ENCODE results near the gene OXCT2. TPM values are rescaled to one million over a fixed set of nuclear protein-coding genes. Genes with fewer than 3 reads are reported as not detected.

Gene OXCT2
- total RNA-seq, 3 donors from 2014 or later: 1.9 to 3.3 (median 2.2) TPM

DNA sequence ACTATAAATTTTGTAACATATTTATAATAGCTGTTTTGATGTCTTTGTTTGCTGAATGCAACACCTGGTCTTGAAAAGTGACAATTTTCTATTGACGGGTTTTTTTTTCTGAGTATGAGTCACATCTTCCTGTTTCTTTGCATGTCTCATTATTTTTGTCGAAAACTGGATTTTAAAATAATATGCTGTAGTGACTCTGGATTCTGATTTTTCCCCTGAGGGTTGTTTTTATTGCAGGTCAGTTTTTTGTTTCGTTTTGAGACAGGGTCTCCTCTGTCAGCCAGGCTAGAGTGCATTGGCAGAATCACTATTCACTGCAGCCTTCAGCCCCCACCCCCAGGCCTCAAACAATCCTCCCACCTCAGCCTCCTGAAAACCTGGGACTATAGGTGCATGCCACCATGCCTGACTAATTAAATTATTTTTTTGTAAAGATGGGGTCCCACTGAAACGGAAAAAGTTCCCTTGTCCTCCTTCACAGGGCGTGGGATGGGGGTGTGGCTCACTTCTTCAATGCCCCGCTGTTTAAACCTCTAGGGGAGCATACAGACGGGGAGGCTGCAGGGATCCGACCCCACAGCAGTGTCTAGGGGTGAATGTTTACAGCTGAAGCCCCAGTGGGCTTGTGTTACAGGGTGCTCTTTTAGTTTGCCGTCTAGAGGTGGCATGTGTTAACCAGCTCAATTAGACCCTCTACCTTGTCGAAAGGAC, 43.8 kb downstream of the OXCT2 start:
- H3K36me3 ChIP-seq (ENCODE audit: low read depth): no peaks in the 10 kb centered on the region
- ATAC-seq: no peak
- H3K4me1 ChIP-seq (ENCODE audit: low read depth): no peaks in the 10 kb centered on the region
- H3K4me3 ChIP-seq: no peak overlapping the region
- no peaks in the 10 kb centered on the region for H3K9me3 ChIP-seq
- intact Hi-C loops (cut with DNase I, micrococcal nuclease): loop anchor here in 1 of 2 donors (10.0 kb wide), 1 partner anchor 123 kb away; no protein-coding TSS in a partner anchor
- TF ChIP-seq, protein P1, sequence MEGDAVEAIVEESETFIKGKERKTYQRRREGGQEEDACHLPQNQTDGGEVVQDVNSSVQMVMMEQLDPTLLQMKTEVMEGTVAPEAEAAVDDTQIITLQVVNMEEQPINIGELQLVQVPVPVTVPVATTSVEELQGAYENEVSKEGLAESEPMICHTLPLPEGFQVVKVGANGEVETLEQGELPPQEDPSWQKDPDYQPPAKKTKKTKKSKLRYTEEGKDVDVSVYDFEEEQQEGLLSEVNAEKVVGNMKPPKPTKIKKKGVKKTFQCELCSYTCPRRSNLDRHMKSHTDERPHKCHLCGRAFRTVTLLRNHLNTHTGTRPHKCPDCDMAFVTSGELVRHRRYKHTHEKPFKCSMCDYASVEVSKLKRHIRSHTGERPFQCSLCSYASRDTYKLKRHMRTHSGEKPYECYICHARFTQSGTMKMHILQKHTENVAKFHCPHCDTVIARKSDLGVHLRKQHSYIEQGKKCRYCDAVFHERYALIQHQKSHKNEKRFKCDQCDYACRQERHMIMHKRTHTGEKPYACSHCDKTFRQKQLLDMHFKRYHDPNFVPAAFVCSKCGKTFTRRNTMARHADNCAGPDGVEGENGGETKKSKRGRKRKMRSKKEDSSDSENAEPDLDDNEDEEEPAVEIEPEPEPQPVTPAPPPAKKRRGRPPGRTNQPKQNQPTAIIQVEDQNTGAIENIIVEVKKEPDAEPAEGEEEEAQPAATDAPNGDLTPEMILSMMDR (IDR thresholded peaks at IDR 0.05): no peak
- no peak for DNase-seq

DNA sequence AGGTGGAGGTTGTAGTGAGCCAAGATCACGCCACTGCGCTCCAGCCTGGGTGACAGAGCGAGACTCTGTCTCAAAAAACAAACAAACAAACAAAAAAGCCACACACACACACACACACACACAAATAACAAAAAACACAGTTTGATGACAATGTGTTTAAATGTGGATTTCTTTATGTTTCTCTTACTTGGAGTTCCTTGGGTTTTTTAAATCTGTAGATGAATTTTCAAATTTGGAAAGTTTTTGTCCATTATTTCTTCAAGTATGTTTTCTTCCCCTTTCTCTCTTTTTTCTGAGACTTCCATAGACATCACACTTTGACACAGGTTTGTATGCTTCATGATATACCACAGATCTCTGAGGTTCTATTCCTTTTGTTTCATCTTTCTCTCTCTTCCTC, 44.5 kb downstream of the OXCT2 start:
- intact Hi-C loops (cut with DNase I, micrococcal nuclease): loop anchor here in 1 of 2 donors (10.0 kb wide), 1 partner anchor 122 kb away; no protein-coding TSS in a partner anchor
- DNase-seq (no peak), ATAC-seq (no peak)
- H3K4me1 ChIP-seq (ENCODE audit: low read depth): no peaks in the 10 kb centered on the region
- TF ChIP-seq, protein P1 (IDR thresholded peaks at IDR 0.05): no peak
- H3K4me3 ChIP-seq: no peak overlapping the region
- no peaks in the 10 kb centered on the region for H3K36me3 ChIP-seq (ENCODE audit: low read depth)
- no peaks in the 10 kb centered on the region for H3K9me3 ChIP-seq

DNA sequence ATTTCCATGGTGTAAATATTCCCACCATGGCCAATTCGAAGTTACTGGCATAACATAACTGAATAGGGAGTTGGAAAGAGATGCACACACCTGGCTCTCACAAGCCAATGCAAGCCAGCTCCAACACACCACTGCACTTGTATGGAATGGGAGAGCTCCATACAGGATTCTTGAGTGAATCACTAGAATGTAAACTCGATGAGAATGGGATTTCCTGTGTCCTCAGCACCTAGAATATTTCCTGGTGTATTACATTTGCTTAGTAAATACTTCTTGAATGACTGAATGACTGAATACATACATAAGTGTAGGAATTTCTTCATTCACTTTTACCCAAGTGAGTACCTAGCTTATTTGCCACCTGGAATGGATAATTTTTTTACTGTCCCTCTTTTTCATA, 48.7 kb downstream of the OXCT2 start:
- Histone ChIP-seq H3K9me3 (no peaks in the 10 kb centered on the region), H3K4me1 (ENCODE audit: low read depth) (no peaks in the 10 kb centered on the region), H3K36me3 (ENCODE audit: low read depth) (no peaks in the 10 kb centered on the region), H3K4me3 (no peak overlapping the region)
- TF ChIP-seq, protein P1 (IDR thresholded peaks at IDR 0.05): no peak
- DNase-seq (no peak), ATAC-seq (no peak)
- intact Hi-C loops (cut with DNase I, micrococcal nuclease): loop anchor here in 1 of 2 donors (10.0 kb wide), 1 partner anchor 118 kb away; no protein-coding TSS in a partner anchor

DNA sequence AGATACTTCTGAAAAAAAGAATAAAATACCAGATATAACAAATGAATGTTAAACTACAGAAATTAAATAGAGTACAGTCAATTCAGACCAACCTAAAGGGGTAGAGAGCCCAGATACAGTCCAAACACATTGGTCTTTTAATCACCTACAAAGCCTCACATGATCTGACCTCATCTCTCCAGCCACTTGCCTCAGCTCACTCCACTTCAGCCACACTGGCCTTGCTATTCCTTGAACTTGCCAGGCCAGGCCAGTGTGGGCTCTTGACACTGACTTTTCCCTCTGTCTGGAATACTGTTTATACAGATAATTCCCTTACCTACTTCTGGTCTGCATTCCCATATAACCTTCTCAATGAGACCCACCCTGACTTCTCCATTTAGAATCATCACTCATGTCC, 49.5 kb downstream of the OXCT2 start:
- intact Hi-C loops (cut with DNase I, micrococcal nuclease): loop anchor here in 1 of 2 donors (10.0 kb wide), 1 partner anchor 117 kb away; no protein-coding TSS in a partner anchor
- DNase-seq (no peak), ATAC-seq (no peak)
- Histone ChIP-seq H3K4me1 (ENCODE audit: low read depth) (no peaks in the 10 kb centered on the region), H3K4me3 (no peak overlapping the region), H3K9me3 (no peaks in the 10 kb centered on the region), H3K36me3 (ENCODE audit: low read depth) (no peaks in the 10 kb centered on the region)
- TF ChIP-seq, protein P1 (IDR thresholded peaks at IDR 0.05): no peak

- H3K36me3 ChIP-seq (ENCODE audit: low read depth): no peaks in the 10 kb centered on the region
- H3K4me3 ChIP-seq: no peak overlapping the region
- no peaks in the 10 kb centered on the region for H3K9me3 ChIP-seq
- no peaks in the 10 kb centered on the region for H3K4me1 ChIP-seq (ENCODE audit: low read depth)
- intact Hi-C loops (cut with DNase I, micrococcal nuclease): loop anchor here in 1 of 2 donors (10.0 kb wide), 1 partner anchor 116 kb away; no protein-coding TSS in a partner anchor
- TF ChIP-seq, protein P1 (IDR thresholded peaks at IDR 0.05): peak; percentile 33
- ATAC-seq (peak; percentile 81), DNase-seq (peak in 1 of 3 donors; percentile 20)
Measured at GRCh38 chr1:39720094-39720999, 50.8 kb downstream of the OXCT2 start.

Other genes with a start within 250 kb of the OXCT2 start
- 100 to 1,000 TPM; 124 to 208 (median 146) TPM for gene PABPC4, start 194.6 kb downstream of the OXCT2 start, total RNA-seq
- 1 to 10 TPM; 2.3 to 3.5 (median 2.4) TPM for gene HEYL, start 131.7 kb downstream of the OXCT2 start, total RNA-seq
- gene NT5C1A, start 99.2 kb downstream of the OXCT2 start, total RNA-seq: under 1 TPM in 1 of 3 donors, not detected in 2; 0.27 TPM
- under 1 TPM in 2 of 3 donors, not detected in 1; 0.07 to 0.51 TPM for gene HPCAL4, start 79.9 kb downstream of the OXCT2 start, total RNA-seq
- 10 to 100 TPM; 30.9 to 46.8 (median 41.8) TPM for gene PPIE, start 32.5 kb downstream of the OXCT2 start, total RNA-seq
- gene BMP8B, start 17.5 kb upstream of the OXCT2 start, total RNA-seq: 10 to 100 TPM; 11.0 to 19.9 (median 18.7) TPM
- 10 to 100 TPM; 15.5 to 20.7 (median 19.3) TPM for gene TRIT1, start 112.2 kb upstream of the OXCT2 start, total RNA-seq
- 10 to 100 TPM in 1 of 3 donors, 1 to 10 TPM in 2; 4.2 to 17.2 (median 9.4) TPM for gene MYCL, start 130.6 kb upstream of the OXCT2 start, total RNA-seq
- gene MFSD2A, start 183.8 kb upstream of the OXCT2 start, total RNA-seq: 10 to 100 TPM; 11.3 to 29.6 (median 24.4) TPM